GM12875 (cell line): Measurements from ENCODE around the gene CLRN1.

Source experiments
- H3K4me3 ChIP-seq: one replicate; pipeline ENCODE4 v1.5.1; 2011; ENCODE audit warnings: low read depth, low read length, control low read depth
- TF ChIP-seq, protein P1 (sequence below): IDR thresholded peaks from 2 replicates; pipeline ENCODE4 v1.5.1; 2011; ENCODE audit warnings: low read depth, mild to moderate bottlenecking, control low read depth, inconsistent platforms, low read length, moderate library complexity, borderline replicate concordance; ENCODE audit not compliant: insufficient read depth

CLRN1 gene

GRCh38 chr3:150936693-150937092 lies 35.8 kb downstream of the CLRN1 start:
- H3K4me3 ChIP-seq = no peak overlapping the region
- TF ChIP-seq, protein P1, sequence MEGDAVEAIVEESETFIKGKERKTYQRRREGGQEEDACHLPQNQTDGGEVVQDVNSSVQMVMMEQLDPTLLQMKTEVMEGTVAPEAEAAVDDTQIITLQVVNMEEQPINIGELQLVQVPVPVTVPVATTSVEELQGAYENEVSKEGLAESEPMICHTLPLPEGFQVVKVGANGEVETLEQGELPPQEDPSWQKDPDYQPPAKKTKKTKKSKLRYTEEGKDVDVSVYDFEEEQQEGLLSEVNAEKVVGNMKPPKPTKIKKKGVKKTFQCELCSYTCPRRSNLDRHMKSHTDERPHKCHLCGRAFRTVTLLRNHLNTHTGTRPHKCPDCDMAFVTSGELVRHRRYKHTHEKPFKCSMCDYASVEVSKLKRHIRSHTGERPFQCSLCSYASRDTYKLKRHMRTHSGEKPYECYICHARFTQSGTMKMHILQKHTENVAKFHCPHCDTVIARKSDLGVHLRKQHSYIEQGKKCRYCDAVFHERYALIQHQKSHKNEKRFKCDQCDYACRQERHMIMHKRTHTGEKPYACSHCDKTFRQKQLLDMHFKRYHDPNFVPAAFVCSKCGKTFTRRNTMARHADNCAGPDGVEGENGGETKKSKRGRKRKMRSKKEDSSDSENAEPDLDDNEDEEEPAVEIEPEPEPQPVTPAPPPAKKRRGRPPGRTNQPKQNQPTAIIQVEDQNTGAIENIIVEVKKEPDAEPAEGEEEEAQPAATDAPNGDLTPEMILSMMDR = no peak

GRCh38 chr3:150933473-150933995 lies 39.0 kb downstream of the CLRN1 start:
- H3K4me3 ChIP-seq = no peak overlapping the region
- TF ChIP-seq, protein P1 = no peak

DNA sequence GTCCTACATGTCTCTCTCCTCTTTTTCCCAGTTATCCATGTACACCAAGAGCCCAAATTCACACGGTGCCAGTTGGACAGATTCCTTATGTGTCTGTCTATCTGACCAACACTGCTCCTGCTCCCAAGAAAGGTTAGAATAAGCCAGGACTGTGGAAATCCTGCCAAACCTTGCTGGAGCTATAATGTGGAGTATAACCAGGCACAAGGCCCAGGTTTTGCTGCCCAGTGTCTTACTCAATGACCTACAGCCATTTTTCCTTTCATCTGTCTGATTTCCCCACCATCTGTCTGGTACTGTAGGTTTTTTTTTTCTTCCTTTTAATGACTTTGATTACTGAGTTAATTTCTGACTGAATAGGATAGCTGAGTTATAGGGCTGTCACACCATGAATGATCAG lies 40.8 kb downstream of the CLRN1 start:
- TF ChIP-seq, protein P1 = no peak
- no peak overlapping the region for H3K4me3 ChIP-seq

DNA sequence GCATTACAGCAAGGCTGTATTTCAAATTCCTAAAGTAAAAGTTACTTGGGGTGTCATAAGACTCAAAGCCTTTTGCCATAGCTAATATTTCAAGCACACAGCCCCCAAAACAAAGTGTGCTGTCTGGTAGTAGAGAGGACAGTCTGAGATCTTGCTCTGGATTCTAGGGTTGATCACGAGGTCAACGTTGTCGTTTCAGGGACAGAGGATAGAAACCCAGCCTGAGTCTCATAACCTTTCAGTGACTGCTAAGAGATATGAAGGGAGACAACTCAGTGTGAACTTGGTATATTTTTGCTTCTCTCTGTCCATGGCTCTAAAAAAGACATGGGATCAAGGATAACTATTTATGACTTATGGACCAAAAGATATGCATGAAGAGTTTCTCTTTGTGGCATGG lies 41.7 kb downstream of the CLRN1 start:
- H3K4me3 ChIP-seq = no peak overlapping the region
- TF ChIP-seq, protein P1 = no peak

- TF ChIP-seq, protein P1 = no peak
- no peak overlapping the region for H3K4me3 ChIP-seq
These were observed 44.3 kb downstream of the CLRN1 start for GRCh38 chr3:150928234-150928633.

- TF ChIP-seq, protein P1 = no peak
- H3K4me3 ChIP-seq = no peak overlapping the region
These were observed 46.2 kb downstream of the CLRN1 start for GRCh38 chr3:150926328-150926727.

- no peak overlapping the region for H3K4me3 ChIP-seq
- TF ChIP-seq, protein P1 = peak; percentile 86
These were observed 46.8 kb downstream of the CLRN1 start for GRCh38 chr3:150925751-150926201.
